Neural cell (in vitro differentiated cells): ENCODE results near the gene ELK4. TPM values are rescaled to one million over a fixed set of nuclear protein-coding genes. Genes with fewer than 3 reads are reported as not detected.

ENCODE experiments used
- H2AFZ ChIP-seq: fragments of 200-600, 300-800 bp; sonication (generic), shearing (Covaris generic); 2 replicates; pipeline ENCODE4 v1.6.0; 2014; ENCODE audit warnings: low read depth, mild to moderate bottlenecking, antibody characterized with exemption, low read length, moderate library complexity
- H3F3A ChIP-seq: fragments of 200-600 bp; shearing (Covaris generic); 2 replicates; pipeline ENCODE4 v1.6.1; 2016; ENCODE audit warnings: mild to moderate bottlenecking, moderate library complexity, mixed read lengths, antibody characterized with exemption, low read length; ENCODE audit not compliant: insufficient read depth, poor library complexity, severe bottlenecking
- H3K27ac ChIP-seq: fragments of 200-600, 300-800 bp; sonication (generic), shearing (Covaris generic); 2 replicates; pipeline ENCODE4 v1.5.1; 2014; ENCODE audit warnings: mild to moderate bottlenecking, low read length, moderate library complexity
- H3K27me3 ChIP-seq: fragments of 300-800, 200-600 bp; sonication (generic), shearing (Covaris generic); 2 replicates; pipeline ENCODE4 v1.6.0; 2014; ENCODE audit warnings: mild to moderate bottlenecking, low read depth, low read length, moderate library complexity; ENCODE audit not compliant: insufficient read depth
- H3K36me3 ChIP-seq: fragments of 300-800, 200-600 bp; sonication (generic), shearing (Covaris generic); 2 replicates; pipeline ENCODE4 v1.5.1; 2014; ENCODE audit warnings: mild to moderate bottlenecking, antibody characterized with exemption, low read length, moderate library complexity; ENCODE audit not compliant: insufficient read depth
- H3K4me2 ChIP-seq: fragments of 300-800, 200-600 bp; sonication (generic), shearing (Covaris generic); 2 replicates; pipeline ENCODE4 v1.6.0; 2014; ENCODE audit warnings: mild to moderate bottlenecking, low read length
- H3K4me3 ChIP-seq: fragments of 300-800, 200-600 bp; sonication (generic), shearing (Covaris generic); 2 replicates; pipeline ENCODE4 v1.5.1; 2014; ENCODE audit warnings: mild to moderate bottlenecking, low read length, moderate library complexity
- H3K79me2 ChIP-seq: fragments of 200-600 bp; shearing (Covaris generic); replicated peaks from 2 replicates; pipeline ENCODE4 v1.6.0; 2014; ENCODE audit warnings: mild to moderate bottlenecking, low read length, moderate library complexity; ENCODE audit not compliant: insufficient read depth
- H3K9ac ChIP-seq: fragments of 300-800, 200-600 bp; sonication (generic), shearing (Covaris generic); 2 replicates; pipeline ENCODE4 v1.6.1; 2016; ENCODE audit warnings: mild to moderate bottlenecking, low read length, mixed read lengths
- H3K9me2 ChIP-seq: fragments of 200-600 bp; shearing (Covaris generic); 2 replicates; pipeline ENCODE4 v1.6.1; 2016; ENCODE audit warnings: mild to moderate bottlenecking, low read length, mixed read lengths; ENCODE audit not compliant: insufficient read depth
- H3K9me3 ChIP-seq: fragments of 200-600, 300-800 bp; sonication (generic), shearing (Covaris generic); 2 replicates; pipeline ENCODE4 v1.6.1; 2016; ENCODE audit warnings: mild to moderate bottlenecking, mixed run types, low read length, moderate library complexity, mixed read lengths
- H4K20me1 ChIP-seq: fragments of 200-600 bp; shearing (Covaris generic); 2 replicates; pipeline ENCODE4 v1.6.1; 2016; ENCODE audit warnings: mild to moderate bottlenecking, mixed run types; ENCODE audit not compliant: insufficient read depth
- EP300 ChIP-seq: fragments of 450-650 bp; conservative IDR thresholded peaks from 2 replicates; pipeline ENCODE4 v1.6.1; 2014; ENCODE audit warnings: antibody characterized with exemption, mild to moderate bottlenecking, moderate library complexity; ENCODE audit not compliant: poor library complexity, severe bottlenecking
- EZH2 ChIP-seq: fragments of 200-600, 300-800 bp; shearing (Covaris generic), sonication (generic); IDR thresholded peaks from 2 replicates; pipeline ENCODE4 v1.6.1; 2014; ENCODE audit warnings: antibody characterized with exemption, low read length, borderline replicate concordance, mild to moderate bottlenecking; ENCODE audit not compliant: insufficient read depth, poor library complexity, severe bottlenecking
- MXI1 ChIP-seq: fragments of 450-650 bp; conservative IDR thresholded peaks from 2 replicates; pipeline ENCODE4 v1.6.1; 2014; ENCODE audit warnings: antibody characterized with exemption, mild to moderate bottlenecking; ENCODE audit not compliant: poor library complexity, severe bottlenecking
- POLR2AphosphoS5 ChIP-seq: IDR thresholded peaks from 2 replicates; pipeline ENCODE4 v1.6.1; 2012
- RAD21 ChIP-seq: fragments of 450-650 bp; conservative IDR thresholded peaks from 2 replicates; pipeline ENCODE4 v1.6.1; 2014; ENCODE audit warnings: antibody characterized with exemption, mild to moderate bottlenecking, moderate library complexity
- SMC3 ChIP-seq: fragments of 450-650 bp; conservative IDR thresholded peaks from 2 replicates; pipeline ENCODE4 v1.6.1; 2014; ENCODE audit warnings: antibody characterized with exemption, mild to moderate bottlenecking, moderate library complexity; ENCODE audit not compliant: poor library complexity
- TAF1 ChIP-seq: IDR thresholded peaks from 2 replicates; pipeline ENCODE4 v1.6.1; 2012; ENCODE audit warnings: low read depth
- polyA plus RNA-seq: library from polyadenylated mRNA; depleted of rRNA; stranded (reverse); fragments of >200 nt; gene quantifications from 2 replicates; pipeline ENCODE4 v1.2.3, GENCODE V29; 2014
- TF ChIP-seq, protein P1 (sequence below): fragments of 450-650 bp; IDR thresholded peaks from 2 replicates; pipeline ENCODE4 v1.5.1; 2014; ENCODE audit warnings: antibody characterized with exemption, mild to moderate bottlenecking, moderate library complexity; ENCODE audit not compliant: poor library complexity, severe bottlenecking
- TF ChIP-seq, protein P2 (sequence below): IDR thresholded peaks from 2 replicates; pipeline ENCODE4 v1.6.1; 2012; ENCODE audit warnings: borderline replicate concordance

The ELK4 gene
- polyA plus RNA-seq, 1 donor from 2014 or later = 10.0 TPM

DNA sequence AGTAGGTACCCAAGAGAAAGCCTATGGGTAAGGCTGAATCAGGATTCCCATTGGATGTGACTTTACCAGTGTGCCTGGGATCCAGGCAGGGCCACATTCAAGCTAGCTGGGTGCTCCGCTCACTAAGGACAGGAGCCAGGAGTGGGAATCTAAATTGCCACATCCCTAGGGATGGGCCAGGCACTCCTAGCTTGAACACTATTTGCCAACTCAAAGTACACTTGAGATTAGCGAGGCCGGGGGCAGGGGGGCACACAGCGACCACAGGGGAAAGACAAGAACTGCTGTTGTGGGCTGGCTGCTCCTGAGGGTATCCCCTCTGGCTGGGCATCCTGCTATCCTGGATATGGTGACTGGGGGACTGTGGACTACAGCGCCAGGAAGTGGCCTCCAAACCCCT lies 44.2 kb upstream of the ELK4 start:
- H3F3A ChIP-seq = no peaks in the 10 kb centered on the region
- H3K9me2 ChIP-seq = no peaks in the 10 kb centered on the region
- no peak overlapping the region for H3K4me3 ChIP-seq
- H3K9me3 ChIP-seq = no peaks in the 10 kb centered on the region
- TF ChIP-seq TAF1 = no peak
- no peak for TF ChIP-seq POLR2AphosphoS5
- no peak overlapping the region for H3K27ac ChIP-seq
- H3K79me2 ChIP-seq = peaks cover 3% of the 10 kb centered on the region
- no peak overlapping the region for H3K9ac ChIP-seq
- H2AFZ ChIP-seq = no peak overlapping the region
- H3K36me3 ChIP-seq = no peaks in the 10 kb centered on the region
- H3K4me2 ChIP-seq = no peak overlapping the region
- H4K20me1 ChIP-seq = no peaks in the 10 kb centered on the region
- peaks cover 7% of the 10 kb centered on the region for H3K27me3 ChIP-seq

DNA sequence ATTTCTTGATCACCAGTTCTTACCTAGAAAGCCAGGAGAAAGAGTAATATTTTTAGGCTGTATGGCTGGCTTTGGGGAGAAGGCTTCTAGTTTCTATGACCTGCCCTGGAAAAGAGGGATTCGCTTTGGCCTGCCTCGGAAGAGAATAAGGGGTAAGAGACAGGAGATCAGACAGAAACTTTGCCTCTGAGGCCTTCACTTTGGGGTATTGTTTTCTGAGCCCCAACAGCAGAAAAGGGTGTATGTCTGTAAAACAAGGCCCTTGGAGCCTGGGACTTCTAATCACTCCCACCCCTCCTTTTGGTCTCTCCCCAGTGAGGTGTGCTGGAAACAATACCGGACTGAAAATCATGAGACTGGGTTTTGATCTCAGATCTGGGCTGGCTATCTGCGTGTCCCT lies 43.4 kb upstream of the ELK4 start:
- Histone ChIP-seq H3K27ac (no peak overlapping the region), H3K9me2 (no peaks in the 10 kb centered on the region), H3K36me3 (no peaks in the 10 kb centered on the region), H3F3A (peaks cover 2% of the 10 kb centered on the region), H3K9ac (no peak overlapping the region), H3K4me2 (no peak overlapping the region), H2AFZ (no peak overlapping the region), H3K9me3 (no peaks in the 10 kb centered on the region), H3K4me3 (no peak overlapping the region), H4K20me1 (no peaks in the 10 kb centered on the region), H3K27me3 (peaks cover 7% of the 10 kb centered on the region), H3K79me2 (peaks cover 3% of the 10 kb centered on the region)
- TF ChIP-seq EZH2 (no peak), SMC3 (no peak), POLR2AphosphoS5 (no peak)
- TF ChIP-seq, protein P1, sequence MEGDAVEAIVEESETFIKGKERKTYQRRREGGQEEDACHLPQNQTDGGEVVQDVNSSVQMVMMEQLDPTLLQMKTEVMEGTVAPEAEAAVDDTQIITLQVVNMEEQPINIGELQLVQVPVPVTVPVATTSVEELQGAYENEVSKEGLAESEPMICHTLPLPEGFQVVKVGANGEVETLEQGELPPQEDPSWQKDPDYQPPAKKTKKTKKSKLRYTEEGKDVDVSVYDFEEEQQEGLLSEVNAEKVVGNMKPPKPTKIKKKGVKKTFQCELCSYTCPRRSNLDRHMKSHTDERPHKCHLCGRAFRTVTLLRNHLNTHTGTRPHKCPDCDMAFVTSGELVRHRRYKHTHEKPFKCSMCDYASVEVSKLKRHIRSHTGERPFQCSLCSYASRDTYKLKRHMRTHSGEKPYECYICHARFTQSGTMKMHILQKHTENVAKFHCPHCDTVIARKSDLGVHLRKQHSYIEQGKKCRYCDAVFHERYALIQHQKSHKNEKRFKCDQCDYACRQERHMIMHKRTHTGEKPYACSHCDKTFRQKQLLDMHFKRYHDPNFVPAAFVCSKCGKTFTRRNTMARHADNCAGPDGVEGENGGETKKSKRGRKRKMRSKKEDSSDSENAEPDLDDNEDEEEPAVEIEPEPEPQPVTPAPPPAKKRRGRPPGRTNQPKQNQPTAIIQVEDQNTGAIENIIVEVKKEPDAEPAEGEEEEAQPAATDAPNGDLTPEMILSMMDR = no peak

DNA sequence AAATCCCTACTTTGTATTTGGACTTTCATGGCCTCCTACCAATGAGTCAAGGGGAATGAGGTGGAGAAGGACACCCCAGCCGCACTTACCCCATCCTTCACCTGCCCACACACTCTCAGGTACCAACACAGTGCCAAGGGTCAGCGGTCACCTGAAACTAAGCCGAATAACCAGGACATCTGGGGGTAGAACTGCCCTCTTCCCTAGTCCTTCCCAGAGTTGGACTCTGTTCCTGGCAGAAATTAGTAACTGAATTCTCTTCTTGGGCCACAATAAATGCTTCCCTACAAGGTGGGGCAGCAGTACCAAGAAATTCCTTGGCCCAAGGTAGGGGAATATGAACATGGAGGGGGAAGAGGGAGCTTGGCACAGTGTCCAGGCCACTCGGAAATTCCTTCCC lies 41.2 kb upstream of the ELK4 start:
- Histone ChIP-seq H3K4me2 (no peak overlapping the region), H3K27me3 (no peaks in the 10 kb centered on the region), H2AFZ (no peak overlapping the region), H3K9me3 (no peaks in the 10 kb centered on the region), H3F3A (peaks cover 5% of the 10 kb centered on the region), H3K9me2 (no peaks in the 10 kb centered on the region), H3K4me3 (no peak overlapping the region), H3K27ac (no peak overlapping the region), H3K79me2 (peaks cover 3% of the 10 kb centered on the region), H4K20me1 (no peaks in the 10 kb centered on the region), H3K9ac (no peak overlapping the region), H3K36me3 (no peaks in the 10 kb centered on the region)
- TF ChIP-seq POLR2AphosphoS5 (no peak), SMC3 (no peak), MXI1 (no peak), TAF1 (no peak), EP300 (no peak), EZH2 (no peak), RAD21 (no peak)
- TF ChIP-seq, protein P1 = no peak
- TF ChIP-seq, protein P2, sequence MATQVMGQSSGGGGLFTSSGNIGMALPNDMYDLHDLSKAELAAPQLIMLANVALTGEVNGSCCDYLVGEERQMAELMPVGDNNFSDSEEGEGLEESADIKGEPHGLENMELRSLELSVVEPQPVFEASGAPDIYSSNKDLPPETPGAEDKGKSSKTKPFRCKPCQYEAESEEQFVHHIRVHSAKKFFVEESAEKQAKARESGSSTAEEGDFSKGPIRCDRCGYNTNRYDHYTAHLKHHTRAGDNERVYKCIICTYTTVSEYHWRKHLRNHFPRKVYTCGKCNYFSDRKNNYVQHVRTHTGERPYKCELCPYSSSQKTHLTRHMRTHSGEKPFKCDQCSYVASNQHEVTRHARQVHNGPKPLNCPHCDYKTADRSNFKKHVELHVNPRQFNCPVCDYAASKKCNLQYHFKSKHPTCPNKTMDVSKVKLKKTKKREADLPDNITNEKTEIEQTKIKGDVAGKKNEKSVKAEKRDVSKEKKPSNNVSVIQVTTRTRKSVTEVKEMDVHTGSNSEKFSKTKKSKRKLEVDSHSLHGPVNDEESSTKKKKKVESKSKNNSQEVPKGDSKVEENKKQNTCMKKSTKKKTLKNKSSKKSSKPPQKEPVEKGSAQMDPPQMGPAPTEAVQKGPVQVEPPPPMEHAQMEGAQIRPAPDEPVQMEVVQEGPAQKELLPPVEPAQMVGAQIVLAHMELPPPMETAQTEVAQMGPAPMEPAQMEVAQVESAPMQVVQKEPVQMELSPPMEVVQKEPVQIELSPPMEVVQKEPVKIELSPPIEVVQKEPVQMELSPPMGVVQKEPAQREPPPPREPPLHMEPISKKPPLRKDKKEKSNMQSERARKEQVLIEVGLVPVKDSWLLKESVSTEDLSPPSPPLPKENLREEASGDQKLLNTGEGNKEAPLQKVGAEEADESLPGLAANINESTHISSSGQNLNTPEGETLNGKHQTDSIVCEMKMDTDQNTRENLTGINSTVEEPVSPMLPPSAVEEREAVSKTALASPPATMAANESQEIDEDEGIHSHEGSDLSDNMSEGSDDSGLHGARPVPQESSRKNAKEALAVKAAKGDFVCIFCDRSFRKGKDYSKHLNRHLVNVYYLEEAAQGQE = no peak
